Memory B cell (primary cell): ENCODE measurements around the gene RABL2B.

Source experiments
- ATAC-seq: fragments of 150-1000 bp; cut with Tn5 transposase; 2 replicates; pipeline ENCODE4 v1.10.0; 2021; ENCODE audit warnings: low read depth, mild to moderate bottlenecking, moderate library complexity
- DNase-seq, 2 donors: peaks; one replicate each; pipeline ENCODE4 v3.0.0; 2022; ENCODE audit warnings: low spot score in 2 of 2
- H3K27ac Mint-ChIP-seq: one replicate; pipeline ENCODE4 v1.8.0; 2022; ENCODE audit warnings: mild to moderate bottlenecking, moderate library complexity, mixed read lengths
- H3K27me3 Mint-ChIP-seq: one replicate; pipeline ENCODE4 v1.8.0; 2022; ENCODE audit warnings: mixed read lengths
- H3K36me3 Mint-ChIP-seq: one replicate; pipeline ENCODE4 v1.8.0; 2022; ENCODE audit warnings: mild to moderate bottlenecking, mixed read lengths
- H3K4me1 Mint-ChIP-seq: one replicate; pipeline ENCODE4 v1.8.0; 2022; ENCODE audit warnings: mixed read lengths
- H3K4me3 Mint-ChIP-seq: one replicate; pipeline ENCODE4 v1.8.0; 2022; ENCODE audit warnings: mild to moderate bottlenecking, moderate library complexity, mixed read lengths
- H3K9me3 Mint-ChIP-seq: one replicate; pipeline ENCODE4 v1.8.0; 2022; ENCODE audit warnings: mixed read lengths

RABL2B gene

GRCh38 chr22:50722048-50722701 is 61.3 kb downstream of the RABL2B start:
- no peak for ATAC-seq
- H3K9me3 Mint-ChIP-seq = no peaks in the 10 kb centered on the region
- no peaks in the 10 kb centered on the region for H3K36me3 Mint-ChIP-seq

DNA sequence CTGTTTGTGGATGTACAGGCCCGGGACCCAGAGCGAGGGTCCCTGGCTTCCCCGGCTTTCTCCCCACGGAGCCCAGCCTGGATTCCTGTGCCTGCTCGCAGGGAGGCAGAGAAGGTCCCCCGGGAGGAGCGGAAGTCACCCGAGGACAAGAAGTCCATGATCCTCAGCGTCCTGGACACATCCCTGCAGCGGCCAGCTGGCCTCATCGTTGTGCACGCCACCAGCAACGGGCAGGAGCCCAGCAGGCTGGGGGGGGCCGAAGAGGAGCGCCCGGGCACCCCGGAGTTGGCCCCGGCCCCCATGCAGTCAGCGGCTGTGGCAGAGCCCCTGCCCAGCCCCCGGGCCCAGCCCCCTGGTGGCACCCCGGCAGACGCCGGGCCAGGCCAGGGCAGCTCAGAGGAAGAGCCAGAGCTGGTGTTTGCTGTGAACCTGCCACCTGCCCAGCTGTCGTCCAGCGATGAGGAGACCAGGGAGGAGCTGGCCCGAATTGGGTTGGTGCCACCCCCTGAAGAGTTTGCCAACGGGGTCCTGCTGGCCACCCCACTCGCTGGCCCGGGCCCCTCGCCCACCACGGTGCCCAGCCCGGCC is 62.1 kb downstream of the RABL2B start:
- no peak overlapping the region for H3K27ac Mint-ChIP-seq
- DNase-seq = no peak
- H3K27me3 Mint-ChIP-seq = peaks cover 12% of the 10 kb centered on the region
- H3K9me3 Mint-ChIP-seq = no peaks in the 10 kb centered on the region
- no peak for ATAC-seq
- no peaks in the 10 kb centered on the region for H3K36me3 Mint-ChIP-seq
- peaks cover 12% of the 10 kb centered on the region for H3K4me1 Mint-ChIP-seq
- H3K4me3 Mint-ChIP-seq = no peak overlapping the region

More at GRCh38 chr22:50722048-50722701, 61.3 kb downstream of the RABL2B start:
- peaks cover 12% of the 10 kb centered on the region for H3K4me1 Mint-ChIP-seq
- H3K27ac Mint-ChIP-seq = no peak overlapping the region
- no peak for DNase-seq
- no peak overlapping the region for H3K4me3 Mint-ChIP-seq
- peaks cover 7% of the 10 kb centered on the region for H3K27me3 Mint-ChIP-seq

DNA sequence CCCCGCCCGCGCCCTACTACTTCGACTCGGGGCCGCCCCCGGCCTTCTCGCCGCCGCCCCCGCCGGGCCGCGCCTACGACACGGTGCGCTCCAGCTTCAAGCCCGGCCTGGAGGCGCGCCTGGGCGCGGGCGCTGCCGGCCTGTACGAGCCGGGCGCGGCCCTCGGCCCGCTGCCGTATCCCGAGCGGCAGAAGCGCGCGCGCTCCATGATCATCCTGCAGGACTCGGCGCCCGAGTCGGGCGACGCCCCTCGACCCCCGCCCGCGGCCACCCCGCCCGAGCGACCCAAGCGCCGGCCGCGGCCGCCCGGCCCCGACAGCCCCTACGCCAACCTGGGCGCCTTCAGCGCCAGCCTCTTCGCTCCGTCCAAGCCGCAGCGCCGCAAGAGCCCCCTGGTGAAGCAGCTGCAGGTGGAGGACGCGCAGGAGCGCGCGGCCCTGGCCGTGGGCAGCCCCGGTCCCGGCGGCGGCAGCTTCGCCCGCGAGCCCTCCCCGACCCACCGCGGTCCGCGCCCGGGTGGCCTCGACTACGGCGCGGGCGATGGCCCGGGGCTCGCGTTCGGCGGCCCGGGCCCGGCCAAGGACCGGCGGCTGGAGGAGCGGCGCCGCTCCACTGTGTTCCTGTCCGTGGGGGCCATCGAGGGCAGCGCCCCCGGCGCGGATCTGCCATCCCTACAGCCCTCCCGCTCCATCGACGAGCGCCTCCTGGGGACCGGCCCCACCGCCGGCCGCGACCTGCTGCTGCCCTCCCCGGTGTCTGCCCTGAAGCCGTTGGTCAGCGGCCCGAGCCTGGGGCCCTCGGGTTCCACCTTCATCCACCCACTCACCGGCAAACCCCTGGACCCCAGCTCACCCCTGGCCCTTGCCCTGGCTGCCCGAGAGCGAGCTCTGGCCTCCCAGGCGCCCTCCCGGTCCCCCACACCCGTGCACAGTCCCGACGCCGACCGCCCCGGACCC is 62.9 kb downstream of the RABL2B start:
- Mint-ChIP-seq H3K9me3 (no peaks in the 10 kb centered on the region), H3K27ac (no peak overlapping the region), H3K27me3 (peaks cover 15% of the 10 kb centered on the region), H3K4me3 (no peak overlapping the region), H3K36me3 (no peaks in the 10 kb centered on the region), H3K4me1 (peaks cover 12% of the 10 kb centered on the region)
- no peak for DNase-seq
- ATAC-seq = no peak

DNA sequence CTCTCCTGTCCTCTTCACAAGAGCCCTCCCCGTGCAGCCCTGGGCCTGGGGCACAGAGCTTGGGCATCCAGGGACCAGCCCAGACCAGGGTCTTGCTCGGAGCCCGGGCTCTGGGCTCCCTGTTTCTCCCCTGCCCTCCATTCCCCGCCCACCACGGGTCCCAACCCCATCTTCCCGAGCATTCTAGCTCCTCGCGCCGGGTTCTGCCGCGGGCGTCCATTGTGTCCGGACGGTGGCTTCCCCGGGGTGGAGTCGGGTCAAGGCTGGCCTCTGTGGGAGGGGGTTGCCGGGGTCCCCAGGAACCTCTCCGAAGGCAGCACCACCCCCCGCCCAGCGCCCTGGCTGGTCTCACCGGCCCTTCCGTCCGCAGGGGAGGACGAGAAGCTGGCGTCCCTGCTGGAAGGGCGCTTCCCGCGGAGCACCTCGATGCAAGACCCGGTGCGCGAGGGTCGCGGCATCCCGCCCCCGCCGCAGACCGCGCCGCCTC is 63.6 kb downstream of the RABL2B start:
- Mint-ChIP-seq H3K9me3 (no peaks in the 10 kb centered on the region), H3K4me1 (peaks cover 8% of the 10 kb centered on the region), H3K4me3 (no peak overlapping the region), H3K36me3 (no peaks in the 10 kb centered on the region), H3K27me3 (peaks cover 18% of the 10 kb centered on the region), H3K27ac (no peak overlapping the region)
- DNase-seq = no peak
- ATAC-seq = no peak

GRCh38 chr22:50718352-50718709 is 65.1 kb downstream of the RABL2B start:
- Mint-ChIP-seq H3K36me3 (no peaks in the 10 kb centered on the region), H3K9me3 (no peaks in the 10 kb centered on the region), H3K4me3 (no peak overlapping the region), H3K27ac (no peak overlapping the region), H3K27me3 (peaks cover 21% of the 10 kb centered on the region), H3K4me1 (no peaks in the 10 kb centered on the region)
- ATAC-seq = no peak
- no peak for DNase-seq

- H3K27ac Mint-ChIP-seq = no peak overlapping the region
- no peak overlapping the region for H3K4me3 Mint-ChIP-seq
- H3K36me3 Mint-ChIP-seq = no peaks in the 10 kb centered on the region
- H3K9me3 Mint-ChIP-seq = no peaks in the 10 kb centered on the region
- DNase-seq = no peak
- peaks cover 19% of the 10 kb centered on the region for H3K27me3 Mint-ChIP-seq
- no peaks in the 10 kb centered on the region for H3K4me1 Mint-ChIP-seq
- ATAC-seq = no peak
Observed at GRCh38 chr22:50717709-50718351, 65.6 kb downstream of the RABL2B start.
